ENCODE data around the gene COL6A1.

COL6A1 gene

DNA sequence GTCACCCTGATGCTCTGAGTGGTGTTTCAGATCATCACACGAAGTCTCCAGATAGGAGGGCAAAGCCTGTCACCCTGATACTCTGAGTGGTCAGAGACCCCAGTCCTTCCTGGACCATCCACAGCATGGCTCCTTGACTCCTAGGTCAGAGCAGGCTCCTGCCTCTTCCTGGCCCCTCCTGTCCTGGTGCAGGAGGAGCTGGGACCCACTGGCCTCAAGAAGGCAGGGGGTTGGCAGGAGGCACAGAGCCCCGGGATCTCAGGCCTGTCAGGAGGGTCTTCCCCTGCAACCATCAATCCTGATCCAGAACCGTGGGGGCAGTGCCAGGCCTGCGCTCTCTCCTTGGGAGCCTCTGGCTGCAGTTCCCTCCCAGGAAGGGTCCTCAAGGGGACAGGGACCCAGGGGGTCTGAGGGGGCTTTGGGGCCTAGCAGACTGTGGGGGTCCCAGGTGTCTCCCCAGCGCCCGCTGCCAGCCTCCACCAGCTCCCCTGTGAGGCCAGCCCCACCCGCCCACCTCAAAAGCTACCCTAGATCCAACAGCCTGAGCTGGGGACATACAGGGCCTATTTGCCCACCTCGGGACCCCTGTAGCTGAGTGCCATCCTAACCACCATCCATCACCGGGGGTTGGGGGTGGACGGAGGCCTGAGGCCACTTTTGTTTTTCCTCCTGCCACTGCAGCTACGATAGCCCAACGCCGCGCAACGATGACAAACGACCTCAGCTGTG is 27.5 kb downstream of the COL6A1 start:
- no peak for DNase-seq

DNA sequence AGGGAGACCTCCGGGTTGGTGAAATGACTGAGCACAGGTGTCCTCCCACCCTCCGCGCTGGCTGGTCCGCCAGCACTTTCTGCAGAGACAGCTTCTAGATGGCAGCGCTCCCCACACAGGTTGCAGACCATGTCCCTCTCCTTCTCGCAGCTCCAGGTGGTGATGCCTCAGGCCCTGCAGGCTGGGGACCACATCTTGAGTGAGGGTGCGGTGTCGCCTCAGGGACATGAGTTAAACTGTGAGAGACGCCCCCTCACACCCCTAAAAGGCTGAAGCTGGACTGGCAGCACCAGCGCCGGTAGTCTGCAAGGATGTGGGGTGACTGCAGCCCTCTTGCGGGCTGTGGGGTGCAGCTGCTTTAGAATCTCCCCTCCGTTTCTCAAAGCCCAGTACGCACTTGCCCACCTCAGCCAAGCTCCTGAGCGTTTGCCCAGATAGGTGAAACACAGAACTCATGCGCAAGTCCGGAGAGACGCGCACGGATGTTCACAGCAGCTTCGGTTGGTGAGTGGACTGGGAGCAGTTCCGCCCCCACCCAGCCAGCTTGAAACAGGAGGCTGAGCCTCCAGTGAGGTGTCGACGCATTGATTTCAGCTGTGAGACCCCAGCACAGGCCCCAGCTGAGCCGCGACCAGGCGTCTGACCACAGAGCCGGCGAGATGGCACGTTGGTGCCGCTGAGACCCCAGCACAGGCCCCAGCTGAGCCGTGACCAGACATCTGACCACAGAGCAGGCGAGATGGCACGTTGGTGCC is 28.6 kb downstream of the COL6A1 start:
- no peak for DNase-seq

DNA sequence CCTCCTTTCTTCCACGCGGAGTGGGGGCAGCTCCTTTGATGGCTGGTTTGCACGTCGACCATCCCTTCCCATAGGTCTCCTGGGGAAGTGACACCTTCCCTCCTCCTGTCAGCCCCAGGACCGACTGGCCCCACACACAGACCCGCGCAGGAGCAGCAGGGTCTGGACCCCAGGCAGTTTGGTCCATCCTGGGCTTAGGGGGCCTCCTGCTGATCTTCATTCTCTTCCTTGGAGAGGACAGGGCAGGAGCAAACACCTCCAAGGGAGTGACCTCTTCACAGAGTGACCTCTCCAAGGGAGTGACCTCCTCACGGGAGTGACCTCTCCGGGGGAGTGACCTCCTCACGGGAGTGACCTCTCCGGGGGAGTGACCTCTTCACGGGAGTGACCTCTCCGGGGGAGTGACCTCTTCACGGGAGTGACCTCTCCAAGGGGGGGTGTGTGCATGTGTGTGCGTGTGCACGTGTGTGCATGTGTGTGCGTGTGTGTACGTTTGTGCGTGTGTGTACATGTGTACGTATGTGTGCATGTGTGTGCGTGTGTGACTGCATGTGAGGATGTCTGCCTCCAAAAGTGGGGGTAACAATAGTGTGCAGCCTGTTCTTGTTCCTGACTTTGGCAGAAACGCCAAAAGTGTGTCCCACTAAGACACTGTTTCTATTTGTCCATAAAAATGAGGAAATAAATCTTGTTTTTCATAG is 29.8 kb downstream of the COL6A1 start:
- DNase-seq = no peak

DNA sequence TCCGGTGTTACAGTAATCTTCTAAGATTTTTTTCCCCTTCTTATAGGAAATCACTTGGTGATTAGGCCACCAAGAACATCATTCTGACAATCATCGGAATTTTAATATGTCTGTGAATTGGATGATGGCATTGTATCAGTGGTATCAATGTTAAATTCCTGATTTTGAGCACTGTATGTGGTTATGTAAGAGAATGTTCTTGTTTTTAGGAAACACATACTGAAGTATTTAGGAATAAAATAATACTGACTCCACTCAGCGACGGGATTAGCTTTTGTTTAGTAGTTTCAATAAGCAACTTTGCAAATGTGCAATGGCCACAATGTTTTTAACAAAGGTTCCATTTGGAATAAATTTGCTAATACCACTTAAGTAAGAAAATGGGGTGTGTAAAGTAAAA is 30.6 kb downstream of the COL6A1 start:
- no peak for DNase-seq

DNA sequence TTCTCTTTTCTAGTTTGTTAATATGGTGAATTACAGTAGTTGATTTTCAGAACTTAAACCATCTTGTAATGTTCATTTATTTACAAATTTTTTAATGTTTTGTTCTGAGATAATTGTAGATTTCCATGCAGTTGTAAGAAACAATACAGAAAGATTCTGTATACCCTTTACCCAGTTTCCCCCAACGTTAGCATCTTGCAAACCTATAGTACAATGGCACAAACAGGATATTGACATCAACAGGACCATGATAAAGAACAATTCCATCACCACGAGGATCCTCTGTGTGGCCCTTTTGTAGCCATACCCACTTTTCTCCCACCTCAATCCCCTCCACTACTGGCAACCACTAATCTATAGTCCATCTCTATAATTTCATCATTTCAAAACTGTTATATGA is 33.3 kb downstream of the COL6A1 start:
- no peak for DNase-seq

DNA sequence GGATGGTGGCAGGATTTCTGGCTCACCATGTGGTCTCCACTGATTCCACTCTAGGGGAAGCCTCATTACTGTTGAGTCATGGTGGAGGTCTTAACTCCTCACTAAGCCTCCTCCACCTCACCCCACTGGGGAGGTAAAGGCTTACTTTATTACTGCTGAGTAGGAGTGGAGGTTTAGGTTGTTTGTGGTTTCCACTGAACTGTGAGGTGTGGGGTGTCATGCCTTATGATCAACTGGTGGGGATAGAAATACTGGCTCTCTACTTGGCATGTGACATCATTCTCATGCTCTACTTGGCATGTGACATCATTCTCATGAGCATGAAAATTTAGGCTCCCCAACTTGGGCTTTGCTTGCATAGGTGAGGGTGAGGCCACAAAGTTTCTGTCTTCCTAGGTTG is 35.6 kb downstream of the COL6A1 start:
- no peak for DNase-seq

DNA sequence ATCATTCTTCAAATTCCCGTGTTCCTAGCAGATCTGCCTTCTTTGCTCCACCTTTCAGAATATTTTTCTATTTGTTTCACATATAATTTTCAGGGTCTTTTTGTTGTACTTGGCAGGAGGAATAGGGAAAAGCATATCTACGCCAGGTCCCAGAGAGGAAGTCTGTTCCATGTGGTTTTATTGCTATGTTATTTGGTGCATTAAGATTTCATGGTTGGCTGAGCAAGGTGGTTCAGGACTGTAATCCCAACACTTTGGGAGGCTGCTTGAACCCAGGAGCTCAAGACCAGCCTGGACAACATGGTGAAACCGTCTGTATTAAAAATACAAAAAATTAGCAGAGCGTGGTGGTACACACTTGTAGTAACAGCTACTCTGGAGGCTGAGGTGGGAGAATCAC is 36.1 kb downstream of the COL6A1 start:
- no peak for DNase-seq

DNA sequence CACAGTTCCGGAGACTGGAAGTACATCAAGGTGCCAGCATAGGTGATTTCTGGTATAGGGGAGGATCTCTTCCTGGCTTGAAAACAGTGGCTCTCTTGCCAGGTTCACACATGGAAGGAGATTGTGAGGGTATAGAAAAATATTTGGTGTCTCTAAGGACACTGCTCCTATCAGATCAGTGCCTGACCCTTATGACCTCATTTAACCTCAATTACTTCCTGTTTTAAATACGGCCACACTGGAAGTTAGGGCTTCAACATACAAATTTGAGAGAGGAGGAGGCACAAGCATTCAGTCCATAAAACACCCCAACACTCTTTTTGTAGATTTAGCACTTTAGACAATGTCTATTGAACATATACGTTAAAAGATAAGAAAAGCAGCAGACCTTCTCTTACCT is 37.0 kb downstream of the COL6A1 start:
- no peak for DNase-seq

DNA sequence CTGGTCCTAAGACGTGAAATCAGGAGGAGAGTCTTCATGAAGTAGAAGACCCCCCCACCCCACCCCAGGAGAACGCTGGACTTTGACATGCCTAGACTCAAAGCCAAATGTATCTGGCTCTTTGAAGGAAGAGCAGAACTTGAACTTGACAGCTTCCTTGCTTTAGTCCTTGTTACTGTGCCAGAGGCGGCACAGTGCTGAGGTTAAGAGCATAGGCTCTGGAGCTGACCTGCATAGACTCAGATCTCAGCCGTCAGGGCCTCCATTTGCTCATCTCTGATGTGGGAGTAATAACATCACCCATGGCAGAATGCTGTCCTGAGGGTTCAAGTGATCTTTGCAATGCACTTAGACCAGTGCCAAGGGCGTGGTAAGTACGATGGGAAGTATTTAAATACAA is 39.0 kb downstream of the COL6A1 start:
- DNase-seq = no peak

DNA sequence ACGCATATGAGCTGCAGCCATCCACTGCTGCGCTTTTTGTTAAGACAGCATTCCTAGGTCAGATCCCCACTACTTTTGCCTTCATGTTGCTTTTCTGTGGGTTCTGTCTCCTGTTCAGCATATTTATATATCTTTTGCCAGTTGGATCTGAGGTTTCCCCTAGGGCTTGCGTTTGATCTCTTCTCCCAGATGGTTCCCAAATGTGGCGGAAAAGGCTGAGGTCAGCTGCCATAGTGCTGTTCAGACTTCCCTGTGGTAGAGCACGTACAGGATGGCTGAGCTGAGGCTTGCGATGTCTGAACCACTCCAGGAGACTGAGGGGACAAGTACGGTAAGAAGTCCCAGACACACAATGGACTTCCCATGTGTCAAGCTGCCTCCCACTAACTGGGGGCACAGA is 39.8 kb downstream of the COL6A1 start:
- DNase-seq = no peak

DNA sequence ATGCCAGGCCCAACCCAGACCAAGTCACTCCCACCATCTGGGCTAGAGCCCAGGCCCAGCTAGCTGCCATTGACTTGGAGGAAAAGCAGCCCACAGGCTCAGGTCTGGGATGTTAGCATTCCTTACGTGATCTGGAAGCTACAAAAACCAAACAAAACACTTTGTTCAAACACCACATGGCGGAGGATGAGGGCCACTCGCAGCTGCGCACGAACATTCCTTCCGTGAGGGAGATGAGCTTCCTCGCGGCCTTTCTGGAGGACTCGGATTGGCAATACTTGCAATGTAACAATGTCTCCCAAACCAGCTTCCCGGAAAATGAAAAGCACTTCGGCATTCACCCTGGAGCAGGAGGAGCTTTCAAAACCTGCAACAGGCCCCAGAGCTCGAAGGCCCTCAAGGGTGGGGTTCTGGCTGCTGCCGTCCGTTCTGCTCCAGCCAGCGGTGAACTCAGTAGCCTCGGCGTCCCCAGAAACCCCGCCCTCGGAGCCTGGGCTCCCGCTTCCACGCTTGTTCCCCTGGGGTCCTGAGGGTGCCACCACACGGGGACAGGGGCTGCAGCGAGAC is 40.5 kb downstream of the COL6A1 start:
- no peak for DNase-seq

DNA sequence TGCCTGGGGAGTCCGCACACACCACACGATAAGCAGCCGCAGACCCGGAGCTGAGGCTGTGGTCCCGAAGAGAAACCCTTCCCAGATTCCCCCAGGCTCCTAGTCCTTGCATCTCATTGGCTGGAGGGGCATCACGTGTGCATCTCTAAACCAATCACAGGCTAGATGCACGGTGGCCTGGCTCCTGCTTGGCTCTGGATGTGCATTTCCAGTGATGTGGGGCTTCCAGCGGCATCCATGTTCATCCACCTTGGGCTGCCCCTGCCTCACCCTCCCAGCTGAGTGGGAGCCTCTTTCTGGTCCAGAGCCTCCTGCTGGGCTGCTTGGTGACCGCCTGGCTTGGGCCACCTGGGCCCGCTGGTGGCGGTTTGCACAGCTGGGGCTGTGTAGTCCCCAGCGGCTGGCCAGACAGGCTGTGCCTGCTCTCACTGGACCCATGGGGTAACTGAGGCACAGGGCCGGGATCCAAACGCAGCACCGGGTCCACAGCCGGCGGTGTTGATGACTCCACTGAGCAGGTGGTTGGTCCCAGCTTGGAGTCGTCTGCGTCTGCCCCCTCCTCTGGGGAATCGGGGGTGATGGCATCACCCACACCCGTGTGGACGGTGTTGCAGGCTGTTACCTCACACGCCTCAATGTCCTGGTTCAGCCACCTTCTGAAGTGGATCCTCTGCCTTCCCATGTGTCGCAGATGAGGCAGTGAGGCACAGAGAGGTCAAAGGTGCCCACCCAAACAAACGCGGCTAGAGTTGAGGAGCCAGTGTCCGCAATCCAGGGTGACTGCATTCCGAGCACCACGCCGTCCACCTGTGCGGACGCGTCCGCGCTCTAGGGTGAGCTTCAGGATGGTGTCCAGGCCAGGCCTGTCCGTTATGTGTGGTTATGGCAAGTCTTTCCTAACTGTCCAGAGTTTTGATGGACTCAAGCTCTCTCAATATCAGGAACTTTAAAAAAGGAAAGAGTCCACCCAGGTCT is 41.3 kb downstream of the COL6A1 start:
- DNase-seq = no peak

DNA sequence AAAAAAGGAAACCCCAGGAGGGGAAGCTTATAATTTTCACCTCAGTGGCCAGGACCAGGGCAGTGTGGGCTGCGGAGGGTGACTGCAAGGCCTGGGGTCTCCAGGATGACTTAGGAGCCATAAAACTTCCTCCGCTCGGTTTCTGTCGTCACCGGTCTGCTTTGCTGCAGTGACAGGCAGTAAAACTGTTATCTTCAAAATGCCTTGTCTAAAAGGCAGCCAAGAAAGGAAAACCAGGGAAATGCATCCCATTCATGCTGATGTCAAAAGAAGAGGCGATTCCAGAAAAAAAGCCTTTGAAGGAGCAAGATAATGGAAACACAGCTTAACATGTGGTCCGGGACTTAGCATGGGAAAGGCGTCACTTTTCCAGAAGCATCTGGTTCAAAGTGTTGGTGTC is 42.0 kb downstream of the COL6A1 start:
- no peak for DNase-seq

DNA sequence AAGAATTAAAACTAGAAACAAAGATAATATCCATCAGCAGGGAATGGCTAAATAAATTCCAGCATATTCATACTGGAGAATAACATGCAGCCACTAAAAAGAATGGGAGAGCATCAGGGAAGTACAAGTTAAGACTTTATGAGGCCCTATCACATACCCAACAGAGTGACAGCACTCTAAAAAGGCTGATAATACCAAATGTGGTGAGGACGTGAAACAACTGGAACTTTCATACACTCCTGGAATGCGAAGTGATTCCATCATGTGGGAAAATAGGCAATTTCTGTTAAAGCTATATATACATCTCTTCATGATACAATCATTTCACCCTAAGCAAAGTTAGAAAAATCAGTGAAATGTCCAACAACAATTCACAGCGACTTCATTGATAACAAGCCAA is 42.6 kb downstream of the COL6A1 start:
- DNase-seq = no peak

DNA sequence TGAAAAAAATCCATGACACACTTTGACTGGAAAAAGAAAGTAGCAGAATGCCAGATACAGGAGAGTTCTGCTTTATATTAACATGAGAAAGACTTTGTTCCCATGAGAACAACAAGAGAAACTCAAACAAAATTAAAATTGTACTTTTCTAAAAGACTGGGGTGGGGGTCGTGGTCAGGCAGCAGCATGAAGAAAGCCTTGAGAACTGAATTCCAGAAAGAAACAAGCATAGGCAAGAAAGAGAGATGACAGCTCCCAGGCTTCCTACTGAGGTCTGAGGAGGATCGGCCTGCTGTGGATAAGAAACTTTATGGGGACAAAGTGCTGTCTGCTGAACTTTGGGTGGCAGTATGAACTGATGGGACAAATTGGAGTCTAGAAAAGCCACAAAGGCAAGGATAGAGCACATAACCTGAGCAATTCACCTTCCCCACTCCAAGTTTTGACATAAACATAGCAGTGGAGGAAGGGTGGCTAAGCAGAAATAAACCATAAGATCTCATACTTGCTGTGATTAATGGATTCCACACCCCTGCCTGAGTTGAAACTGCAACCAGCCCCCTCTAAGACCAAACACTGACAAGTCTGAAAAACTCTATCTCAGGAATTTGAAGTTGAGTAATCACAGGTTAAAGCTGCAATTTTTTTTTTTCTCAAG is 43.7 kb downstream of the COL6A1 start:
- no peak for DNase-seq

DNA sequence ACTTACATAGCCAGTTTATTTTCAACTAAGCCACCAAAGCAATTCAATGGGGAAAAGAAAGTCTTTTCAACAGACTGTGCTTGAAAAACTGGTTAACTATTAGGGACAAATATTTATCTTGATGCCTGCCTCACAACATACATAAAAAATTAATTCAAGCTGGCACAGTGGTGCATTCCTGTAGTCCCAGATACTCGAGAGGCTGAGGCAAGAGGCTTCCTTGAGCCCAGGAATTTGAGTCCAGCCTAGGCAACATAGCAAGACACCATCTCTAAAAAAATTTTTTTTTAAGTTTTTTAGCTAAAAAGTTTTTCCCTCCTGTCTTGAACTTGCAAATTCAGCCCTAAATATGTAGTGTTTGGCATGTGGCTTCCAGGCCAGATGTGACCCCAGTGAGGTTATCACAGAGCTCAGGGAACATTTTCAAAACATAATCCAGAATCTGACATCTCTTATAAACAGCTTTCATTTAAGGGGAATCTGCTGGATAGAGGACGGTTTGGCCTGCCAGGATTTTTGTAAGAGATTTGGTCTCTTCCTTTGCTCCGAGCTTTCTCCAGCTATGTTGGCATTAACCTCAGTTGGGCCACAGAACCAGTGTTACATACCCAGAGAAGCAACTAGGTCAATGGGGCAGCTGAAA is 46.4 kb downstream of the COL6A1 start:
- DNase-seq = no peak

DNA sequence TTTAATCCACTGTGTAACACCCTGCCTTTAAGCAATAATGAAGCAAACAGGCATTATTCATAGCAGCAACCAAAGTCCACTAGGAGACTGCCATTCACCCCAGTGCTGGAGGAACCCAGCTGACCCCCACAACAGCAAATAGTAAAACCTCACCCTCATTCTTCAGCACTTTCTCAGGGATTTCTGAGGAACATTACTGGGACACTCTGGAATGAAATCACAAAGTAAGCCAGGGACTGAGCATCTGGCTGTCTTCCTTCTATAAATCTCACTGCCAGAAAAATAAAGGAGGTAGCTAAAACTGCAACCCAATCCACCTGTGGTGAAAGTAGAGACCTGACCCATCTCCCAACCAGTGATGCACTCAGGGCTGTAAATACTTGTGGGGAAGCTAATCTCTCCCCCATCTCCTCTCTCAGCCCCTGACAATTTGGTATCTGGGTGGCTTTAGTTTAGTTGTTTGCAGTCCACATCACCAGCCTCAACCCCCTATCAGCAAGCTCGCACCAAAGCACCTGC is 47.1 kb downstream of the COL6A1 start:
- no peak for DNase-seq

DNA sequence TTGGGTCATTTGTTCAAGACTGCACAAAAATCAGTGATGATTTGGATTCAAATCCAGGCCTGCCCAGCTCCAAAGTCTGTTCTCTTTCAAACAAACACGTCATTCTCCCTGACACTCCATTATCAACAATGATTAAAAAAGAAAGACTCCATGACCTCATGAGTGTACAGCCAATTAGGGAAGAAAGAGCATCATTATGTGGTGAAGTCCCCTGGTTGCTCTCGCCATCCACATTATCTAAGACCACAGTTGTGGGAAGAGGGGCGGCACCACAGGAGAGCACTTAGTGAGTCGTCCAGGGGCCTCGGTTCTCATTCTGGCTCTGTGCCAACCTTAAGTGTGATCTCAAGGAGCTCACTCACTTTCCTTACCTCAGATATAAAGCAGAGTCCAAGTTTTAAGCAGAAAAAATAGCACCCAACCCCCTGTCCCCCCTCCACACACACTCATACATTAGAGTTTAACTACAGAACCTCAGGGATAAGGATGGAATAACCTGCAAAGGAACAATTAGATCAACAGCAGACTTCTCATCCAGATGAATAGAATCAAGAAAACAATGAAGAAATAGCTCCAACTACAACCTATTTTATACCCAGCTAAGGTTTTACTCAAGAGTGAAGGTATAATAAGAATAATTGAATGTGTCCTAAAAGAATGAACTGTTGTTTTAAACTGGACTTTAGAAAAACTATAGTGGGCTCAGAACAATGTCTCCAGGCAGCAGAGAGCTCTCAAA is 47.8 kb downstream of the COL6A1 start:
- no peak for DNase-seq

DNA sequence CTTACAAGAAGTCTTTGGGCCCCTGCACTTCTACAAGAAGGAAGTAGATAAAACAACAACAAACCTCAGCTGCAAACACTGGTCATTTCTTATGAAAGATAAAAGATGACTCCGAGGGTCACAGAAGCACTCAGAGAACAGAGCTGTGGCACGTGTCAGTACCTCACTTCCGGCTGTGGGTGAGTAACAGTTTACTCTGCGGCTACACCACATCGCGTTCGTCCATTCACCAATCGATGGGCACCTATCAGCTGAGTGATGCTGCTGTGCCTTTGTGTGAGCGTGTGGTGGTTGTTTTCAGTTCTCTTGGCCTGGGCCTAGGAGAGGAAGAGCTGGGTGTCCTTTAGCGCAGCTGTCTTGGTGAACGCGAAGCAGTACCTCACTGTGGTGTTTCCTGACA is 49.9 kb downstream of the COL6A1 start:
- DNase-seq = no peak

DNA sequence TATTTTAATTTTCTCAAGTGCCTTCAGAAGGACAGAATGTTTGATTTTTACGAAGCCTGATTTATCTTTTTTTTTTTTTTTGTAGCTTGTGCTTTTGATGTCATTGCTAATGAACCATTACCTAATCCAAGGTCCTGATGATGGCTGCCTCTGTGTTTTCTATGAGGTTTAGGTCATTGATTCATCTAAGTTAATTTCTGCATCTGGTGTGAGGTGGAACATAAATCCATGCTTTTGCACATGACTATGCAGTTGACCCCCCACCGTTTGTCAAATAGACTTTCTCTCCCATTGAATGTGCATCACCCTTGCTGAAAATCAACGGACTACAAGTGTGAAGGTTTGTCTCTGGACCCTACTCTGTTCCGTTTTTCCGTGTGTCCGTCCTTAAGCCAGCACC is 50.5 kb downstream of the COL6A1 start:
- no peak for DNase-seq

Data from stimulated activated CD4-positive, alpha-beta T cell treated with anti-CD3 and anti-CD28 coated beads, Interleukin-2, amount 100 ng/mL, for 48 hours (primary cell).